Measurements from ENCODE around the gene MKNK1.

The MKNK1 gene

DNA sequence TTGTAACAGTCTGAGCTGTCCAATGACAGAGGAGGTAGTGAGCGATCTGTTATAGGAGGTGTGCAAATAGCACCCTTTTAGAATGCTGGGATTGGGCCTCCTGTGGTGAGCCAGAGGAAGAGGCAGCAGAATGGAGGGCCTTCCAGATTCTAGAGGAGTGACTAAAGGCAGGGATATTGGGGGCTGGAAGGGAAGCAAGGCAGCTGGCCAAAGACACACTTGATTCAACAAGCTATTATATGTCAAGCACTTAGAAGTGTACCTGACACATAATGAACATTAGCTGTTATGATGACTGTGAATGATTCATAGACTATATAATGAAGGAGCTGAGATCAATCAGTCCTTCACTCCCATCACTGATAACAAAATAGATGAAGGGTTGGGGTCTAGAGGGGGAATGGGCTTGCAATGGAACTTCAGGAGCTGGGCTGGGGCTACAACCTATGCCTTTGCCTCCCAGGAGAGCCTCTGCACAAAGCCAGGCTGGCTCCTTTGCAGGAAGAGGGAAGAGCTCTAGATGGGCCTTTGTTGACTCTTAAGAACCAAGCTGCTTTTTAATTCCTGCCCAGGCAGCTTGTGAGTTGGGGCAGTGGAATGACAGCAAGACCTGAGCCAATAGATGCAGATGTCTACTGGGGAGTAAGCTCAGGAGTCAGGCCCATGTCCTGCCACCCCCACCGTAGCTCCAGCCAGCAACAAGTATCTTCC lies 2.3 kb upstream of the MKNK1 start:
- Histone ChIP-seq H3K27me3 (ENCODE audit: insufficient read depth, low read depth, severe bottlenecking) (no peaks in the 10 kb centered on the region), H3K9me3 (ENCODE audit: severe bottlenecking) (no peaks in the 10 kb centered on the region), H3K36me3 (no peaks in the 10 kb centered on the region), H3K4me3 (ENCODE audit: low read depth, low read length) (no peak overlapping the region), H3K27ac (no peak overlapping the region)
- TF ChIP-seq CTCF (IDR thresholded peaks at IDR 0.05; ENCODE audit: low read depth, low read length), result no peak
- no peak for DNase-seq

DNA sequence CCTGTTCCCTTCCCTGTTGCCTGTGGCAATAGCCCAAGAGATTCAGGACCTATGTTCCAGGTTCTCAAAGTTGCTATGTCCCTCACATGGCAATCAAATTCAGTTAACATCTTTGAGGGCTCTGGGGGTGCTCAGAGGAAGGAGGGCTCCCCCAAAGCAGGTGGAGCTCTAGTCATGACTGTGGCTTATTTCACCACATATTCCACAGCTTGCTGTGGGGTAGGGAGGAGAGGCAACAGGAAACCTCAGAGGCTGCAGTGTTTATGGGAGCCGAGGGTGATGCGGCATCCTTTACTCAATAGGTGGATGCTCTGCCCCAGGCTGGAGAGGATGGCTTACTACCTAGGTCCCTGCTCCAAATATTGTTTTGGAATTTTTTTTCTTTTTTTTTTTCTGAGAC lies 1.2 kb upstream of the MKNK1 start:
- H3K9me3 ChIP-seq (ENCODE audit: severe bottlenecking), result no peaks in the 10 kb centered on the region
- no peak overlapping the region for H3K4me3 ChIP-seq (ENCODE audit: low read depth, low read length)
- no peak for TF ChIP-seq CTCF (IDR thresholded peaks at IDR 0.05; ENCODE audit: low read depth, low read length)
- H3K36me3 ChIP-seq, result no peaks in the 10 kb centered on the region
- no peak overlapping the region for H3K27ac ChIP-seq
- DNase-seq, result no peak
- H3K27me3 ChIP-seq (ENCODE audit: insufficient read depth, low read depth, severe bottlenecking), result no peaks in the 10 kb centered on the region

GRCh38 chr1:46603481-46603857 lies 599 bp downstream of the MKNK1 start:
- Histone ChIP-seq H3K27ac (no peak overlapping the region; the same call in 1 of the 2 replicates), H3K36me3 (no peaks in the 10 kb centered on the region), H3K27me3 (ENCODE audit: insufficient read depth, low read depth, severe bottlenecking) (no peaks in the 10 kb centered on the region), H3K4me3 (ENCODE audit: low read depth, low read length) (peak overlapping the region; percentile 72), H3K9me3 (ENCODE audit: severe bottlenecking) (no peaks in the 10 kb centered on the region)
- DNase-seq, result no peak
- no peak for TF ChIP-seq CTCF (IDR thresholded peaks at IDR 0.05; ENCODE audit: low read depth, low read length)

GRCh38 chr1:46601257-46602007 lies 2.6 kb downstream of the MKNK1 start:
- no peaks in the 10 kb centered on the region for H3K27me3 ChIP-seq (ENCODE audit: insufficient read depth, low read depth, severe bottlenecking)
- DNase-seq, result no peak
- H3K4me3 ChIP-seq (ENCODE audit: low read depth, low read length), result no peak overlapping the region
- H3K27ac ChIP-seq, result no peak overlapping the region
- H3K36me3 ChIP-seq, result no peaks in the 10 kb centered on the region
- TF ChIP-seq CTCF (IDR thresholded peaks at IDR 0.05; ENCODE audit: low read depth, low read length), result no peak
- H3K9me3 ChIP-seq (ENCODE audit: severe bottlenecking), result no peaks in the 10 kb centered on the region

DNA sequence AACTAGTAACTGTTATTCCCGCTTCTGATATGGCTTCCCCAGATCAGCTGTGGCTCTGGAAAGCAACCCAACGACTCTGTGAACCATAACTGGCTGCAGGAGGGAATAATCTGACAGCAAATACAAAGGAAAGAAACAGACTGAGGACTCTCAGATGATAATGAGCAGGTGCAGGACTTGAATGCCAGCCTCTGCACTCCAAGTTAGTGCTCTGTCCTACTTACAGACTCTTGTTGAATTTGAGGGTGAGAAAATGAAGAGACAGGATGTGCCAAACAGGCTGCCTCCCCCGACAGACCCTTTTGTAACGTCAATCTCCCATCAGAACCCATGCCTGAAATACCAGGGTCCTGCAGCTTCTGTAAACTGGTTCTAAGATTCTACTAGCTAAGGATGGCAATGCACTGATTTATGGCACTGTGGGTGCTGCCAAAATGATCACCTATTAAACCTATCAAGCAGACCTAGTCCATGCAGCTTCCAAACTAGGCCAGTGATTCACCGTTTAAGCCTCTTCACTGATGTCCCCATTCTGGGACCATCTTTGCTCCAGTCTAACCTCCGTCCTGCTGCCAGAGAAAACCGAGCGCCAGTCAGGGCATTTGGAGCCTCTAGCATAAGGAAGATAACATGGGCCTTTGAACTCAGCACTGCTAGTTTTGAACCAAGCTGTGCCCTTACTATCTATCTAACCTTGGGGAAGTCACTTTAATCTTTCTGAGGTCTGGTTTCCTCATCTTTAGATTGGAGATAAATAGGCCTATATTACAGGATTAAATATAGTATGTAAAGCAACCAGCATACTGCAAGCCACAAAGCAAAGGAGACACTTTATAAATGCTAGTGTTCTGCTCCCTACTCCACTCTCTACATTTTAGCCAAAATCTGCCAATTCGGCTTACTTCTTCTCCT lies 4.8 kb downstream of the MKNK1 start:
- Histone ChIP-seq H3K27me3 (ENCODE audit: insufficient read depth, low read depth, severe bottlenecking) (no peaks in the 10 kb centered on the region), H3K27ac (no peak overlapping the region), H3K9me3 (ENCODE audit: severe bottlenecking) (no peaks in the 10 kb centered on the region), H3K36me3 (no peaks in the 10 kb centered on the region), H3K4me3 (ENCODE audit: low read depth, low read length) (no peak overlapping the region)
- DNase-seq, result no peak
- TF ChIP-seq CTCF (IDR thresholded peaks at IDR 0.05; ENCODE audit: low read depth, low read length), result no peak

Data from WERI-Rb-1 (cell line).